Measurements from ENCODE around the gene LRRFIP2.

LRRFIP2 gene

GRCh38 chr3:37200141-37200540, 25.8 kb upstream of the LRRFIP2 start:
- H3K27ac ChIP-seq, result no peak overlapping the region
- no peak for TF ChIP-seq CTCF (conservative IDR thresholded peaks at IDR 0.05)
- no peak for TF ChIP-seq ZFX (IDR thresholded peaks at IDR 0.05)

GRCh38 chr3:37198996-37199395, 24.6 kb upstream of the LRRFIP2 start:
- TF ChIP-seq CTCF (conservative IDR thresholded peaks at IDR 0.05) (no peak), ZFX (IDR thresholded peaks at IDR 0.05) (no peak)
- no peak overlapping the region for H3K27ac ChIP-seq

GRCh38 chr3:37198547-37198946, 24.2 kb upstream of the LRRFIP2 start:
- H3K27ac ChIP-seq, result no peak overlapping the region
- TF ChIP-seq CTCF (conservative IDR thresholded peaks at IDR 0.05), result no peak
- TF ChIP-seq ZFX (IDR thresholded peaks at IDR 0.05), result no peak

GRCh38 chr3:37197810-37198371, 23.5 kb upstream of the LRRFIP2 start:
- TF ChIP-seq ZFX (IDR thresholded peaks at IDR 0.05) (no peak), CTCF (conservative IDR thresholded peaks at IDR 0.05) (no peak)
- no peak overlapping the region for H3K27ac ChIP-seq

- TF ChIP-seq CTCF (conservative IDR thresholded peaks at IDR 0.05), result no peak
- no peak overlapping the region for H3K27ac ChIP-seq
Measured at GRCh38 chr3:37194533-37194932, 20.2 kb upstream of the LRRFIP2 start.

- no peak for TF ChIP-seq CTCF (conservative IDR thresholded peaks at IDR 0.05)
- no peak overlapping the region for H3K27ac ChIP-seq
Measured at GRCh38 chr3:37190667-37191066, 16.3 kb upstream of the LRRFIP2 start.

- no peak overlapping the region for H3K27ac ChIP-seq
- TF ChIP-seq CTCF (conservative IDR thresholded peaks at IDR 0.05), result no peak
- no peak for TF ChIP-seq ZFX (IDR thresholded peaks at IDR 0.05)
Measured at GRCh38 chr3:37189109-37189508, 14.7 kb upstream of the LRRFIP2 start.

All from C4-2B (cell line).